ENCODE measurements around the gene USP35.
"Not testable (repeated sequence)": the region's sequence is repeated elsewhere in the genome, so short reads cannot be mapped to it uniquely, and the experiment has no call there.

The USP35 gene

DNA sequence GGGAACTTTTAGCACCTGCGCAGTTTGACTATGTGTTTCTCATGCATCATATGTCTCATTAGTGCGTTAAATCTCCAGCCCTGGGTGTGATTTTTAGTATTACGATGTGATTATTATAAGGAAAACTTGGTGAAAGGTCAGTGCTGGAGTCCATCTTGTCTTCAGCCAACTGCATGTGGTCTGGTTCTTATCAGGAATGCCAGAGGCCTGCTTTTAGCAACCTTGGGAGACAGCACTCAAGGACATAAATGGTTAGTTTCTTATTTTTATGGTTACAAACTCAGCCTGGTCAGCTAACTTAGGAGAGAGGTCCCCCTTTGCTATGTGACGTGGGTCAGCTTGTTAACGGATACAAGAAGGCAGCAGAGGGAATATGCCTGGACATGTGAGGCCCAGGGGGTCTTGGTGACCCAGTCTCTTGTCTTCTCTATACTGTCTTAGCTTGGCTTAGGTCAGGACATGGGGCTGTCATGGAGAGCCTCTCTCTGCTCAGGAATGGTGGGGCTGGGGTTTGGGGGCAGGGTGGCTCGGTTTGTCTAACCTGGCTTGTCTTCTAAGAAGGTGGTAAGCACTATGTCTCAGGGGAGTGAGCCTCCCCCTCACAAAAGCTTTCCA lies 21.8 kb upstream of the USP35 start:
- no peak overlapping the region for H3K27ac ChIP-seq
- DNase-seq (ENCODE audit: low read depth, low spot score): no peak

DNA sequence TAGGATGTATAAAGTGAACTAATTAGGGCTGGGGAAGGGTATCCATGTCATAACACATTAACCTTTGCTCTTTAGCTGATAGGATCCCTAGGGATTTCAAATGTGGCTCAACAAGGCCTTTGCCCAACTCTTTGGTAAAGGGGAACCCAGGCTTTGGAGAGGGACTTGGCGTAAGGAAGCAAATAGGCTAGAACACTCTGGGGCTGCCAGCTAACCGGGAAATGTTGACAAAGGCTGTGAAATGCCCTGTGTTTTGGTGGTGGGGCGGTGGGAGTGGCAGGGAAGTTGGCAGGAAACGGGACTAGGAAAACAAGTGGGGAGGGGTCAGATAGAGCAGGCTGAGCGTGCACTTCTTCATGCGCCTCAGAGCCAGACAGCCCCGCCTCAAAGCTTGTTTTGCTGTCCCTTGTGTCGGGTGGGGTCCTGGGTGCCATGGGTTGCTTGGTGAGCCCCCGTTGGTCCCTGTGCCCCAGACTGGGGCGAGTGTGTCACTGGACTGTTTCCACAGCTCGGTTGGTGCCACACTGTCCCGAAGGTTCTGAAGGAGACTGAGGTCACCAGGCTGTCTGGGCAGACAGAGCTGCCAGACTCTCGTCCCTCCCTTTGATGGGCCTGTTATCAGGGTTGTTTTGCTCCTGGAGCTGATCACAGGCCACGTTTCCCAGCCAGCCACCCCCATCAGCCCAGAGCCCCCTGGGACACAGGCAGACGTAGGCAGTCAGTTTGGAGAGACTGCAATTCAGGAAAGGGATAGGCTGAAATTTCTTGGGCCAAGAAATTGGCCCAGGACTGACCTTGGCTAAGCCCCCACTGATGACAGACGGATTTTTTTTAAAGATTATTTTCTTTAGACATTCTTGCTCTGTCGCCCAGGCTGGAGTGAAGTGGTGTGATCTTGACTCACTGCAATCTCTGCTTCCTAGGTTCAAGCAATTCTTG lies 19.9 kb upstream of the USP35 start:
- no peak for DNase-seq (ENCODE audit: low read depth, low spot score)
- no peak overlapping the region for H3K27ac ChIP-seq

DNA sequence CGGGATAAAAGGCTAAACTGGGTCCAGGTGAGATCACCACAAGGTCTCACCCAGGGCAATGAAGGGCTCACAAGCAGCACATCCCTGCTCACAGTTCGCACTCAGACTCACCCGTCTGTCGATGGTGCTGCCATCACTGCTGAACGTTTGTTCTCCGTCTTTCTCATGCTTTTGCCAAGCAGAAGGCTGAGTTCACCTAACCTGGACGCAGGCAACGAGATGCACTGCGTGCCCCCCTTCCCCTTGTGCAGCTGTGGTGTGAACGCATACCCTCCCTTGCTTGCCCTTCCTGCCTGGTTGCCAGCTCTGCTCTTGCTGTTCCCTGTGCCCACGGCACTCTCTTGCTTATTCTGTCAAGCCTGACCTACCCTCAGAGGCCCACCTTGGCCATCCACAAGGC lies 18.3 kb upstream of the USP35 start:
- H3K27ac ChIP-seq: no peak overlapping the region
- DNase-seq (ENCODE audit: low read depth, low spot score): no peak

DNA sequence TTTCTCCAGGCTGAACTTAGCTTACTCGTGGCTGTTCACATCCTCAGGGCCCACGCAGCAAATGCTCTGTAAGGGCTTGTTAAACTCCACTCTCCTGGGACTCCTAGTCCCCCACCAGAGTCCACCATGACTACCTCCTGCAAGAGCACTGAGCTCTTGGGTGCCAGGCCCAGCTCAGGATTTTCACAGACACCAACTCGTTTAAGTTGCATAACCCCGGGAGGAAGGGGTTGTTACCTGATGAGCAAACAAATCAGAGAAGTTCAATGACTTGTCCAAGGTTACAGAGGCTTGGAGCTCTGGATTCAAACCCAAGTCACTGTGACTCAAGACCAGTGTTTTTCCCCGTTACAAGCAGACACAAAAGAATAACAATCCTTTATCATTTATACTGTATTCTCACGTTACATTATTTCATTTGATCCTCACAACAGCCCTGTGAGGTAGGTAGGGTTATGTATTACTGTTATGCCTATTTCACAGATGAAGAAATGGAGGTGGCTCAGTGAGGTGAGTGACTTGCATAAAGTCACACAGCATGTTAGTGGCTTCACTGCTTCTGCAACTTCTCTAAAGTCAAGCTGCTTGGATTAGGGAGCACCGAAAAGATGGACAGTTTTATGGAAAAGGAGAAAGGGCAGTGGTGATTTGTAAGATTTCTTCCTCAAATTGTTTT lies 17.7 kb upstream of the USP35 start:
- DNase-seq (ENCODE audit: low read depth, low spot score): no peak
- H3K27ac ChIP-seq: no peak overlapping the region

GRCh38 chr11:78171951-78172350 lies 16.8 kb upstream of the USP35 start:
- DNase-seq (ENCODE audit: low read depth, low spot score): no peak
- no peak overlapping the region for H3K27ac ChIP-seq

DNA sequence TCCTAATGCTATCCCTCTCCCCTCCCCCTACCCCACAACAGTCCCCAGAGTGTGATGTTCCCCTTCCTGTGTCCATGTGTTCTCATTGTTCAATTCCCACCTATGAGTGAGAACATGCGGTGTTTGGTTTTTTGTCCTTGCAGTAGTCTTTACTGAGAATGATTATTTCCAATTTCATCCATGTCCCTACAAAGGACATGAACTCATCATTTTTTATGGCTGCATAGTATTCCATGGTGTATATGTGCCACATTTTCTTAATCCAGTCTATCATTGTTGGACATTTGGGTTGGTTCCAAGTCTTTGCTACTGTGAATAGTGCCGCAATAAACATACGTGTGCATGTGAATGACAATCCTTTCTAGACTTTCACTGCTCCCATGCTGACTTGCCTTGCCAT lies 12.9 kb upstream of the USP35 start:
- H3K27ac ChIP-seq; DNase-seq (ENCODE audit: low read depth, low spot score): not testable (repeated sequence)

- no peak for DNase-seq (ENCODE audit: low read depth, low spot score)
- no peak overlapping the region for H3K27ac ChIP-seq
Observed at GRCh38 chr11:78176605-78177141, 12.0 kb upstream of the USP35 start.

GRCh38 chr11:78177216-78177615 lies 11.5 kb upstream of the USP35 start:
- no peak overlapping the region for H3K27ac ChIP-seq
- no peak for DNase-seq (ENCODE audit: low read depth, low spot score)

GRCh38 chr11:78179459-78180071 lies 9.2 kb upstream of the USP35 start:
- DNase-seq (ENCODE audit: low read depth, low spot score): no peak
- no peak overlapping the region for H3K27ac ChIP-seq

DNA sequence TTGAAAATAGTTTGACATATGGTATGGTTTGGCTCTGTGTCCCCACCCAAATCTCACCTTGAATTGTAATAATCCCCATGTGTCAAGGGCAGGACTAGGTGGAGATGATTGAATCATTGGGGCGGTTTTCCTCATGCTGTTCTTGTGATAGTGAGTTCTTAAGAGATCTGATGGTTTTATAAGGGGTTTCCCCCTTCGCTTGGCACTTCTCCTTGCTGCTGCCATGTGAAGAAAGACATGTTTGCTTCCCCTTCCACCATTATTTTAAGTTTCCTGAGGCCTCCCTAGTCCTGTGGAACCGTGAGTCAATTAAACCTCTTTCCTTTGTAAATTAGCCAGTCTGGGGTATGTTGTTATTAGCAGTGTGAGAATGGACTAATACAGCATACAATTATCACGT lies 8.0 kb upstream of the USP35 start:
- peak overlapping the region; percentile 57 for H3K27ac ChIP-seq
- no peak for DNase-seq (ENCODE audit: low read depth, low spot score)

- peak overlapping the region; percentile 57 for H3K27ac ChIP-seq
- no peak for DNase-seq (ENCODE audit: low read depth, low spot score)
Observed at GRCh38 chr11:78181185-78181584, 7.5 kb upstream of the USP35 start.

GRCh38 chr11:78187366-78188285 lies 1.1 kb upstream of the USP35 start:
- H3K27ac ChIP-seq: peak overlapping the region; percentile 93

DNA sequence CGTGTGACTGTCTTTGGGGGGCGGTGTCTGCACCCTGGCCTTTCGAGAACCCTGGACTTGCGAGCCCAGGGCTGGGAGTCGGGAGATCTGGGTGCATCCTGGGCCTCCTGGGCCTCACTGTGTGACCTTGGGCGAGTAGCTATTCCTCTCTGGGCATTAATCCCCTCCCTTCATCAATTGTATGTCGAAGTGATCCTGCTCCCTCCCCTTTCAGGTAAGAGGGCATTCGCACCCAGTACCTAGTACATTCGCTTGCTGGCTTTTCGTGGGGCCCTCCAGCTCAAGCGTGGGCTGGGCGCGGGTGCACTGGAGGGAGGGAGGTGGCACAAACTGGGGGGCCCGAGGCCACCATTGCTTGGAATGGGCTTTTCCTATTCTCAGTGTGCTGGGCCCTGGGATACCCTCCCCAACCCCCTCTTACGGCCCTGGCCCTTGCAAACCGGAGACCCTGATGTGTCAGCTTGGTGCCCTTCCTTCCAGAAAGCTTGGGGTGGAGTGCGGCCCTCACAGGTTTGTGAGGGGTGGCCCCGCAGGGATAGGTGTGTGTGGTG lies 530 bp downstream of the USP35 start:
- DNase-seq (ENCODE audit: low read depth, low spot score): no peak
- peak overlapping the region; percentile 93 for H3K27ac ChIP-seq

More at GRCh38 chr11:78187366-78188285, 1.1 kb upstream of the USP35 start:
- no peak for DNase-seq (ENCODE audit: low read depth, low spot score)

DNA sequence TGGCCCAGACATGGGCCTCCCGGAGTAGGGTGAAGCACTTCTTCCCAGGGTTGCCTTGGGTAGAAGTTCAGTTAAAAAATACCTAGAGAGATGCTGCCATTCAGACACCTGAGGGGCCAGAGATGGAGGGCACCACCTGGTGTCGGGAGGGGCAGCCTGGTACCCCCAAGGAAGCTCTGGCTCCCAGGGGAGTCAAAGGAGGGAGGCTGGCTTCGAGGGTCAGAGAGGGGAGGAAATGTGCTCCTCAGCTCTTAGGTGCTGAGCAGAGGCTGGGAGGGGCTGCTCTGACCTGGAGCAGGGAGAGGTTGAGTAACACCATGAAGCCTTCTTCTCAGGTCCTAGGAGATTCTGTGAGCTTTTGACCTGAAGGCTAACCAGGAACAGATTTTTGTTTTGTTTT lies 1.1 kb downstream of the USP35 start:
- no peak for DNase-seq (ENCODE audit: low read depth, low spot score)
- no peak overlapping the region for H3K27ac ChIP-seq

- no peak for DNase-seq (ENCODE audit: low read depth, low spot score)
- H3K27ac ChIP-seq: no peak overlapping the region
Observed at GRCh38 chr11:78190374-78190773, 1.7 kb downstream of the USP35 start.

GRCh38 chr11:78190871-78191538 lies 2.3 kb downstream of the USP35 start:
- no peak for DNase-seq (ENCODE audit: low read depth, low spot score)
- no peak overlapping the region for H3K27ac ChIP-seq

GRCh38 chr11:78192223-78192719 lies 3.6 kb downstream of the USP35 start:
- no peak overlapping the region for H3K27ac ChIP-seq
- no peak for DNase-seq (ENCODE audit: low read depth, low spot score)

- H3K27ac ChIP-seq: no peak overlapping the region
Observed at GRCh38 chr11:78192911-78193351, 4.2 kb downstream of the USP35 start.

More at GRCh38 chr11:78192911-78193351, 4.2 kb downstream of the USP35 start:
- no peak for DNase-seq (ENCODE audit: low read depth, low spot score)
